Measurements from ENCODE around the gene ADCY9. TPM values are rescaled to one million over a fixed set of nuclear protein-coding genes. Genes with fewer than 3 reads are reported as not detected.

Gene ADCY9
- polyA plus RNA-seq, 2 of the 4 experiments (the other 2 are of a cell fraction) = 6.2 to 7.6 TPM

DNA sequence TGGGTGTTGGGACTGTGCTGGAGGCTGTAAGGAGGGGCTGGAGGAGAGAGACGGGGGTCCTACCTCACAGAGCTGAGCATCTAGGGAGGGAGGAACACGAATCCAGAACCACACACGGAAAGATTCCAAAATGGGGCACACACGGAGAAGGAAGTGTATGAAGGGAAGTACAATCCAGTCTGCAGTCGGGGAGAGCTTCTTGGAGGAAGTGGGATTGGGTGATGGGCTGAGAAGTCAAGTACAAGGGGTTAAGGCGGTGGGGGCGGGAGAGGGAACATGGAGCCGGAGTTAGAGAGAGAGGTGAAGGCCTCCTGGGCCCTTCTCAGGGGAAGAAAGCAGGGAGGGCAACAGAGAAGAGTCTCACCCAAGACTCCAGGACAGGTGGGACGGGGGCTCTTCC lies 128.2 kb downstream of the ADCY9 start (continued):
- TF ChIP-seq, protein P1, sequence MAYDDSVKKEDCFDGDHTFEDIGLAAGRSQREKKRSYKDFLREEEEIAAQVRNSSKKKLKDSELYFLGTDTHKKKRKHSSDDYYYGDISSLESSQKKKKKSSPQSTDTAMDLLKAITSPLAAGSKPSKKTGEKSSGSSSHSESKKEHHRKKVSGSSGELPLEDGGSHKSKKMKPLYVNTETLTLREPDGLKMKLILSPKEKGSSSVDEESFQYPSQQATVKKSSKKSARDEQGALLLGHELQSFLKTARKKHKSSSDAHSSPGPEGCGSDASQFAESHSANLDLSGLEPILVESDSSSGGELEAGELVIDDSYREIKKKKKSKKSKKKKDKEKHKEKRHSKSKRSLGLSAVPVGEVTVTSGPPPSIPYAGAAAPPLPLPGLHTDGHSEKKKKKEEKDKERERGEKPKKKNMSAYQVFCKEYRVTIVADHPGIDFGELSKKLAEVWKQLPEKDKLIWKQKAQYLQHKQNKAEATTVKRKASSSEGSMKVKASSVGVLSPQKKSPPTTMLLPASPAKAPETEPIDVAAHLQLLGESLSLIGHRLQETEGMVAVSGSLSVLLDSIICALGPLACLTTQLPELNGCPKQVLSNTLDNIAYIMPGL (CRISPR knock-in tag; IDR thresholded peaks at IDR 0.05; ENCODE audit: borderline replicate concordance) = no peak
- no peak for TF ChIP-seq HOXA7 (CRISPR knock-in tag; IDR thresholded peaks at IDR 0.05)
- TF ChIP-seq FOSL2 (IDR thresholded peaks at IDR 0.05) = no peak
- no peak for TF ChIP-seq FOSL2 (CRISPR knock-in tag; IDR thresholded peaks at IDR 0.05)
- no peak for TF ChIP-seq TP53 (CRISPR knock-in tag; IDR thresholded peaks at IDR 0.05)
- TF ChIP-seq KDM5A (IDR thresholded peaks at IDR 0.05) = no peak

DNA sequence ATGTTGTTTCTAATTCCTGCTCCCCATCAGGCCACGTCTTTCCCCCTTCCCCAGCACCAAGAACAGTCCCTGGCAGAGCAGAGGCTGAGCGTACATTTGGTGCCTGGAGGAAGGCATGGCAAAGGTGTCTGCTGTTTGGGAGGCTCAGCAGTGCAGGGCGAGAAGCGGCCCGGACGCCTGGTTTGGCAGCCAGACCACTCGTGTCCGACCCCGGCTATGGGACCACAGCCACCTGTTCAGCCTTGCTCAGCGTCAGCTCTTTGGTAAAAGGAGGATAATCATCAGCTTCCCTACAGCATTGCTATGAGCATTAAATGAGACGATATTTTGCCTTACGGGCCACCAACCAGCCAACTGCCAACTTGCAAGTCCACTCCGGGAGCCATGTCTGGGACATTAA lies 129.0 kb downstream of the ADCY9 start:
- DNase-seq (ENCODE audit: low read depth in 1 of 2, low spot score in 1 of 2) (no peak), ATAC-seq (no peak), FAIRE-seq (no peak)
- H3K27ac ChIP-seq = no peak overlapping the region
- no peak overlapping the region for H3K4me2 ChIP-seq
- CTCF ChIA-PET = interaction anchor here (0.6 to 1.1 kb wide), 4 partner anchors 15 to 415 kb away, joined by 3 to 6 read pairs (median 4); no protein-coding TSS in a partner anchor
- H3K4me1 ChIP-seq = peaks cover 4% of the 10 kb centered on the region; the same call in 1 of the 3 replicates
- no peaks in the 10 kb centered on the region for H3K9me3 ChIP-seq
- TF ChIP-seq BHLHE40 (IDR thresholded peaks at IDR 0.05; ENCODE audit: low read depth, low read length) = no peak
- no peak for TF ChIP-seq KDM5A (IDR thresholded peaks at IDR 0.05)
- no peak for TF ChIP-seq EHMT2 (IDR thresholded peaks at IDR 0.05; ENCODE audit: low read depth)
- TF ChIP-seq NPAS2 (CRISPR knock-in tag; IDR thresholded peaks at IDR 0.05; ENCODE audit: borderline replicate concordance) = no peak
- TF ChIP-seq, protein P2, sequence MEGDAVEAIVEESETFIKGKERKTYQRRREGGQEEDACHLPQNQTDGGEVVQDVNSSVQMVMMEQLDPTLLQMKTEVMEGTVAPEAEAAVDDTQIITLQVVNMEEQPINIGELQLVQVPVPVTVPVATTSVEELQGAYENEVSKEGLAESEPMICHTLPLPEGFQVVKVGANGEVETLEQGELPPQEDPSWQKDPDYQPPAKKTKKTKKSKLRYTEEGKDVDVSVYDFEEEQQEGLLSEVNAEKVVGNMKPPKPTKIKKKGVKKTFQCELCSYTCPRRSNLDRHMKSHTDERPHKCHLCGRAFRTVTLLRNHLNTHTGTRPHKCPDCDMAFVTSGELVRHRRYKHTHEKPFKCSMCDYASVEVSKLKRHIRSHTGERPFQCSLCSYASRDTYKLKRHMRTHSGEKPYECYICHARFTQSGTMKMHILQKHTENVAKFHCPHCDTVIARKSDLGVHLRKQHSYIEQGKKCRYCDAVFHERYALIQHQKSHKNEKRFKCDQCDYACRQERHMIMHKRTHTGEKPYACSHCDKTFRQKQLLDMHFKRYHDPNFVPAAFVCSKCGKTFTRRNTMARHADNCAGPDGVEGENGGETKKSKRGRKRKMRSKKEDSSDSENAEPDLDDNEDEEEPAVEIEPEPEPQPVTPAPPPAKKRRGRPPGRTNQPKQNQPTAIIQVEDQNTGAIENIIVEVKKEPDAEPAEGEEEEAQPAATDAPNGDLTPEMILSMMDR (IDR thresholded peaks at IDR 0.05) = no peak
- H3K4me3 ChIP-seq = no peak overlapping the region
- POLR2A ChIA-PET = interaction anchor here (1.6 kb wide), 1 partner anchor 266 kb away, joined by 3 read pairs; no protein-coding TSS in a partner anchor
- 92% methylated on average over 13 of the region's 13 CpGs for WGBS (ENCODE audit: missing lambda C conversion rate)

DNA sequence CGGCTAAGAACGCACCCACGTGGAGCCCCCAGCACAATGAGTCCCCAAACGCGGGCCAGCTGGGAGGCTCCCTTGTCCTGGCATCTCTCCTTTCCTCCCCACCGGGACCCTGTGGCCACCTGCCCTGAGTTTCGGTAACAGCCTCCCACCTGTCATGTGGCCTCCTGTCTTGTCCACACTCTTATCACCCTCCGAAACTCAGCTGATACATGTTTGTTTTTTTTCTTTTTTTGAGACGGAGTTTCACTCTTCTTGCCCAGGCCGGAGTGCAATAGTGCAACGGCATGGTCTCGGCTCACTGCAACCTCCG lies 130.1 kb downstream of the ADCY9 start:
- DNase-seq (ENCODE audit: low read depth in 1 of 2, low spot score in 1 of 2) (no peak), FAIRE-seq (no peak), ATAC-seq (no peak)
- no peak overlapping the region for H3K4me3 ChIP-seq
- CTCF ChIA-PET = interaction anchor here (0.9 to 1.3 kb wide), 4 partner anchors 16 to 417 kb away, joined by 4 to 11 read pairs (median 5); no protein-coding TSS in a partner anchor
- no peak overlapping the region for H3K27ac ChIP-seq
- no peak overlapping the region for H3K4me2 ChIP-seq
- peaks cover 4% of the 10 kb centered on the region; the same call in 1 of the 3 replicates for H3K4me1 ChIP-seq
- no peaks in the 10 kb centered on the region for H3K9me3 ChIP-seq
- 91% methylated on average over 12 of the region's 13 CpGs for WGBS (ENCODE audit: missing lambda C conversion rate)
- TF ChIP-seq PHF8 (IDR thresholded peaks at IDR 0.05; ENCODE audit: borderline replicate concordance, low read depth) (no peak), JUN (IDR thresholded peaks at IDR 0.05) (no peak), SREBF2 (IDR thresholded peaks at IDR 0.05) (no peak), HOXB5 (CRISPR knock-in tag; IDR thresholded peaks at IDR 0.05) (no peak), GATA3 (IDR thresholded peaks at IDR 0.05; ENCODE audit: borderline replicate concordance) (no peak), KDM1A (IDR thresholded peaks at IDR 0.05; ENCODE audit: low read depth) (no peak), ZC3H11A (IDR thresholded peaks at IDR 0.05) (no peak), RAD21 (conservative IDR thresholded peaks at IDR 0.05 in 1 of 2, IDR thresholded peaks at IDR 0.05 in 1 of 2) (no peak)
- TF ChIP-seq, protein P3, sequence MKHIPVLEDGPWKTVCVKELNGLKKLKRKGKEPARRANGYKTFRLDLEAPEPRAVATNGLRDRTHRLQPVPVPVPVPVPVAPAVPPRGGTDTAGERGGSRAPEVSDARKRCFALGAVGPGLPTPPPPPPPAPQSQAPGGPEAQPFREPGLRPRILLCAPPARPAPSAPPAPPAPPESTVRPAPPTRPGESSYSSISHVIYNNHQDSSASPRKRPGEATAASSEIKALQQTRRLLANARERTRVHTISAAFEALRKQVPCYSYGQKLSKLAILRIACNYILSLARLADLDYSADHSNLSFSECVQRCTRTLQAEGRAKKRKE (CRISPR knock-in tag; IDR thresholded peaks at IDR 0.05; ENCODE audit: low read depth) = no peak
- TF ChIP-seq, protein P4, sequence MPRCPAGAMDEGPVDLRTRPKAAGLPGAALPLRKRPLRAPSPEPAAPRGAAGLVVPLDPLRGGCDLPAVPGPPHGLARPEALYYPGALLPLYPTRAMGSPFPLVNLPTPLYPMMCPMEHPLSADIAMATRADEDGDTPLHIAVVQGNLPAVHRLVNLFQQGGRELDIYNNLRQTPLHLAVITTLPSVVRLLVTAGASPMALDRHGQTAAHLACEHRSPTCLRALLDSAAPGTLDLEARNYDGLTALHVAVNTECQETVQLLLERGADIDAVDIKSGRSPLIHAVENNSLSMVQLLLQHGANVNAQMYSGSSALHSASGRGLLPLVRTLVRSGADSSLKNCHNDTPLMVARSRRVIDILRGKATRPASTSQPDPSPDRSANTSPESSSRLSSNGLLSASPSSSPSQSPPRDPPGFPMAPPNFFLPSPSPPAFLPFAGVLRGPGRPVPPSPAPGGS (IDR thresholded peaks at IDR 0.05) = no peak
- POLR2A ChIA-PET = interaction anchor here (1.6 kb wide), 1 partner anchor 267 kb away, joined by 3 read pairs; no protein-coding TSS in a partner anchor

All from A549 (cell line).